Upper lobe of right lung (tissue), 1 donor: ENCODE data around the gene OGA. TPM values are rescaled to one million over a fixed set of nuclear protein-coding genes. Genes with fewer than 3 reads are reported as not detected.

Source experiments
- ATAC-seq: fragments of 200-7000 bp; cut with Tn5 transposase; one replicate; pipeline ENCODE4 v1.9.1; 2020; ENCODE audit warnings: mild to moderate bottlenecking, moderate library complexity
- DNase-seq: peaks from one replicate; pipeline ENCODE4 v3.0.0-alpha.2; 2020
- H3K27ac ChIP-seq: fragments of 200-600 bp; one replicate; pipeline ENCODE4 v1.8.0; 2022
- H3K27me3 ChIP-seq: fragments of 200-600 bp; one replicate; pipeline ENCODE4 v1.8.0; 2022; ENCODE audit warnings: mild to moderate bottlenecking
- H3K36me3 ChIP-seq: fragments of 200-600 bp; one replicate; pipeline ENCODE4 v1.8.0; 2022
- H3K4me1 ChIP-seq: fragments of 200-600 bp; one replicate; pipeline ENCODE4 v1.8.0; 2022
- H3K4me3 ChIP-seq: fragments of 200-600 bp; one replicate; pipeline ENCODE4 v1.8.0; 2022; ENCODE audit warnings: mild to moderate bottlenecking
- H3K9me3 ChIP-seq: fragments of 200-600 bp; one replicate; pipeline ENCODE4 v1.8.0; 2022
- CTCF ChIP-seq: fragments of 200-600 bp; IDR thresholded peaks from one replicate; pipeline ENCODE4 v1.8.0; 2022; ENCODE audit warnings: antibody characterized with exemption
- intact Hi-C: fragments of 100-400 bp; cut with DNase I; formaldehyde crosslinking; loops from one replicate; pipeline ENCODE4 v1.11.0; 2022
- total RNA-seq: library from RNA; stranded (reverse); fragmentation: NEBNext Ultra II Directional; extraction: Animal tissue kit (Norgen Biotek cat#: 25700); gene quantifications from one replicate; pipeline ENCODE4 v1.2.1, GENCODE V29; 2021
- donor health status: DM: no; HTN: yes; CAD: no; lungs with severe emphysema.

OGA gene
- total RNA-seq, 1 donor from 2014 or later, result 91.6 TPM

GRCh38 chr10:101839002-101839401 lies 20.8 kb upstream of the OGA start:
- H3K27me3 ChIP-seq, result no peaks in the 10 kb centered on the region
- H3K4me3 ChIP-seq, result no peak overlapping the region
- intact Hi-C loops, result no loop called here
- ATAC-seq, result no peak
- DNase-seq, result no peak
- no peak overlapping the region for H3K27ac ChIP-seq
- H3K36me3 ChIP-seq, result no peaks in the 10 kb centered on the region
- H3K9me3 ChIP-seq, result no peaks in the 10 kb centered on the region
- TF ChIP-seq CTCF, result no peak
- H3K4me1 ChIP-seq, result peaks cover 24% of the 10 kb centered on the region

GRCh38 chr10:101838416-101838970 lies 20.2 kb upstream of the OGA start:
- Histone ChIP-seq H3K36me3 (no peaks in the 10 kb centered on the region), H3K4me1 (peaks cover 24% of the 10 kb centered on the region), H3K4me3 (no peak overlapping the region), H3K9me3 (no peaks in the 10 kb centered on the region), H3K27ac (no peak overlapping the region), H3K27me3 (no peaks in the 10 kb centered on the region)
- TF ChIP-seq CTCF, result no peak
- no peak for DNase-seq
- intact Hi-C loops, result no loop called here
- ATAC-seq, result no peak

- H3K4me1 ChIP-seq, result peaks cover 24% of the 10 kb centered on the region
- H3K4me3 ChIP-seq, result no peak overlapping the region
- no peaks in the 10 kb centered on the region for H3K27me3 ChIP-seq
- no peak for TF ChIP-seq CTCF
- no peak for ATAC-seq
- H3K27ac ChIP-seq, result no peak overlapping the region
- peak; percentile 34 for DNase-seq
- intact Hi-C loops, result no loop called here
- H3K9me3 ChIP-seq, result no peaks in the 10 kb centered on the region
- H3K36me3 ChIP-seq, result no peaks in the 10 kb centered on the region
These were observed 19.5 kb upstream of the OGA start for GRCh38 chr10:101837748-101838147.

GRCh38 chr10:101835362-101835761 lies 17.1 kb upstream of the OGA start:
- DNase-seq (peak; percentile 11), ATAC-seq (no peak)
- H3K4me1 ChIP-seq, result peaks cover 22% of the 10 kb centered on the region
- H3K9me3 ChIP-seq, result no peaks in the 10 kb centered on the region
- H3K36me3 ChIP-seq, result no peaks in the 10 kb centered on the region
- intact Hi-C loops, result no loop called here
- H3K27me3 ChIP-seq, result no peaks in the 10 kb centered on the region
- no peak for TF ChIP-seq CTCF
- no peak overlapping the region for H3K27ac ChIP-seq
- H3K4me3 ChIP-seq, result no peak overlapping the region

- Histone ChIP-seq H3K4me1 (peaks cover 24% of the 10 kb centered on the region), H3K4me3 (no peak overlapping the region), H3K36me3 (no peaks in the 10 kb centered on the region), H3K9me3 (no peaks in the 10 kb centered on the region), H3K27me3 (no peaks in the 10 kb centered on the region), H3K27ac (no peak overlapping the region)
- no peak for TF ChIP-seq CTCF
- ATAC-seq (peak; percentile 62), DNase-seq (peak; percentile 85)
- intact Hi-C loops, result no loop called here
These were observed 16.1 kb upstream of the OGA start for GRCh38 chr10:101834341-101834740.

GRCh38 chr10:101833466-101833865 lies 15.2 kb upstream of the OGA start:
- intact Hi-C loops, result no loop called here

More at GRCh38 chr10:101833466-101833865, 15.2 kb upstream of the OGA start:
- Histone ChIP-seq H3K9me3 (no peaks in the 10 kb centered on the region), H3K4me1 (peaks cover 23% of the 10 kb centered on the region), H3K27me3 (no peaks in the 10 kb centered on the region), H3K27ac (no peak overlapping the region), H3K4me3 (no peak overlapping the region), H3K36me3 (no peaks in the 10 kb centered on the region)
- TF ChIP-seq CTCF, result no peak
- ATAC-seq (no peak), DNase-seq (peak; percentile 19)
